WTC11 (cell line): ENCODE data around the gene ATP9A. TPM values are rescaled to one million over a fixed set of nuclear protein-coding genes. Genes with fewer than 3 reads are reported as not detected.

Source experiments
- ATAC-seq: fragments of 200-7000 bp; cut with Tn5 transposase; 2 replicates; pipeline ENCODE4 v1.10.0; 2021; ENCODE audit warnings: mild to moderate bottlenecking, moderate library complexity
- CTCF ChIA-PET: fragments of 300-600 bp; sonication (Branson Sonifier 250); formaldehyde crosslinking; loops from one replicate; lab custom pipeline; 2021; ENCODE audit warnings: antibody characterized with exemption; lab: Charles Lee
- POLR2A ChIA-PET: fragments of 350-600 bp; sonication (Branson Sonifier 250); formaldehyde crosslinking; loops from one replicate; lab custom pipeline; 2021; ENCODE audit warnings: antibody characterized with exemption; lab: Charles Lee
- DNase-seq: peaks from one replicate; pipeline ENCODE4 v3.0.0; 2021; ENCODE audit warnings: low spot score
- H3K27ac Mint-ChIP-seq: 2 replicates; pipeline ENCODE4 v1.8.0; 2021; ENCODE audit warnings: mixed read lengths
- H3K27me3 Mint-ChIP-seq: 2 replicates; pipeline ENCODE4 v1.8.0; 2021; ENCODE audit warnings: low read depth, mild to moderate bottlenecking, moderate library complexity, mixed read lengths
- H3K36me3 Mint-ChIP-seq: 2 replicates; pipeline ENCODE4 v1.8.0; 2021; ENCODE audit warnings: mixed read lengths
- H3K4me1 Mint-ChIP-seq: 2 replicates; pipeline ENCODE4 v1.8.0; 2022; ENCODE audit warnings: mixed read lengths
- H3K4me3 Mint-ChIP-seq: 2 replicates; pipeline ENCODE4 v1.8.0; 2021; ENCODE audit warnings: mild to moderate bottlenecking, moderate library complexity, mixed read lengths
- H3K9me3 Mint-ChIP-seq: 2 replicates; pipeline ENCODE4 v1.8.0; 2021; ENCODE audit warnings: mixed read lengths
- ESRRA ChIP-seq: sonication (generic); formaldehyde crosslinking; IDR thresholded peaks from 2 replicates; pipeline ENCODE4 v1.8.1; 2022; ENCODE audit warnings: mild to moderate bottlenecking, missing genetic modification reagents, borderline replicate concordance
- GRHL2 ChIP-seq: fragments of 250-450 bp; sonication (Bioruptor Pico); IDR thresholded peaks from 2 replicates; pipeline ENCODE4 v1.8.0; 2022; ENCODE audit warnings: mild to moderate bottlenecking, moderate library complexity; ENCODE audit not compliant: insufficient replicate concordance, severe bottlenecking
- HMGXB4 ChIP-seq: sonication (generic); formaldehyde crosslinking; IDR thresholded peaks from 2 replicates; pipeline ENCODE4 v1.8.1; 2023; ENCODE audit warnings: mild to moderate bottlenecking, moderate library complexity, missing genetic modification reagents
- IRF1 ChIP-seq: sonication (generic); formaldehyde crosslinking; IDR thresholded peaks from 2 replicates; pipeline ENCODE4 v1.8.0; 2023; ENCODE audit warnings: missing genetic modification reagents
- MLX ChIP-seq: sonication (generic); formaldehyde crosslinking; IDR thresholded peaks from 2 replicates; pipeline ENCODE4 v1.8.1; 2023; ENCODE audit warnings: mild to moderate bottlenecking, missing genetic modification reagents, moderate library complexity
- NFE2L1 ChIP-seq: sonication (generic); formaldehyde crosslinking; IDR thresholded peaks from 2 replicates; pipeline ENCODE4 v1.8.1; 2023; ENCODE audit warnings: missing genetic modification reagents
- NR1H2 ChIP-seq: sonication (generic); formaldehyde crosslinking; IDR thresholded peaks from 2 replicates; pipeline ENCODE4 v1.9.0; 2021; ENCODE audit warnings: mild to moderate bottlenecking, moderate library complexity, missing genetic modification reagents
- OVOL2 ChIP-seq: fragments of 250-450 bp; sonication (Bioruptor Pico); IDR thresholded peaks from 2 replicates; pipeline ENCODE4 v1.9.0; 2021; ENCODE audit warnings: mild to moderate bottlenecking, borderline replicate concordance
- SP1 ChIP-seq: sonication (generic); formaldehyde crosslinking; conservative IDR thresholded peaks from 2 replicates; pipeline ENCODE4 v1.8.1; 2022; ENCODE audit warnings: missing genetic modification reagents
- TEAD4 ChIP-seq: sonication (generic); formaldehyde crosslinking; IDR thresholded peaks from 2 replicates; pipeline ENCODE4 v1.8.0; 2022; ENCODE audit warnings: mild to moderate bottlenecking, missing genetic modification reagents
- ZBTB21 ChIP-seq: sonication (generic); formaldehyde crosslinking; IDR thresholded peaks from 2 replicates; pipeline ENCODE4 v1.8.1; 2023; ENCODE audit warnings: mild to moderate bottlenecking, missing genetic modification reagents, borderline replicate concordance
- ZNF232 ChIP-seq: sonication (generic); formaldehyde crosslinking; IDR thresholded peaks from 2 replicates; pipeline ENCODE4 v1.8.0; 2022; ENCODE audit warnings: mild to moderate bottlenecking, missing genetic modification reagents
- ZNF281 ChIP-seq: sonication (generic); formaldehyde crosslinking; IDR thresholded peaks from 2 replicates; pipeline ENCODE4 v1.8.0; 2023; ENCODE audit warnings: mild to moderate bottlenecking, missing genetic modification reagents
- ZNF317 ChIP-seq: sonication (generic); formaldehyde crosslinking; IDR thresholded peaks from 2 replicates; pipeline ENCODE4 v1.8.1; 2023; ENCODE audit warnings: low read depth, mild to moderate bottlenecking, moderate library complexity, missing genetic modification reagents, borderline replicate concordance
- ZNF425 ChIP-seq: fragments of 250-450 bp; sonication (Bioruptor Pico); conservative IDR thresholded peaks from 2 replicates; pipeline ENCODE4 v1.9.0; 2021; ENCODE audit warnings: mild to moderate bottlenecking
- ZNF512 ChIP-seq: sonication (generic); formaldehyde crosslinking; IDR thresholded peaks from 2 replicates; pipeline ENCODE4 v1.8.1; 2022; ENCODE audit warnings: missing genetic modification reagents, borderline replicate concordance
- total RNA-seq: library from RNA; stranded (reverse); gene quantifications from 3 replicates; pipeline ENCODE4 v1.2.3, GENCODE V29; 2021
- TF ChIP-seq, protein P1 (sequence below): sonication (generic); formaldehyde crosslinking; IDR thresholded peaks from 2 replicates; pipeline ENCODE4 v1.8.1; 2022; ENCODE audit warnings: low read depth, mild to moderate bottlenecking, moderate library complexity, missing genetic modification reagents, borderline replicate concordance

ATP9A gene
- total RNA-seq, 1 experiment from 2014 or later, result 5.0 TPM

DNA sequence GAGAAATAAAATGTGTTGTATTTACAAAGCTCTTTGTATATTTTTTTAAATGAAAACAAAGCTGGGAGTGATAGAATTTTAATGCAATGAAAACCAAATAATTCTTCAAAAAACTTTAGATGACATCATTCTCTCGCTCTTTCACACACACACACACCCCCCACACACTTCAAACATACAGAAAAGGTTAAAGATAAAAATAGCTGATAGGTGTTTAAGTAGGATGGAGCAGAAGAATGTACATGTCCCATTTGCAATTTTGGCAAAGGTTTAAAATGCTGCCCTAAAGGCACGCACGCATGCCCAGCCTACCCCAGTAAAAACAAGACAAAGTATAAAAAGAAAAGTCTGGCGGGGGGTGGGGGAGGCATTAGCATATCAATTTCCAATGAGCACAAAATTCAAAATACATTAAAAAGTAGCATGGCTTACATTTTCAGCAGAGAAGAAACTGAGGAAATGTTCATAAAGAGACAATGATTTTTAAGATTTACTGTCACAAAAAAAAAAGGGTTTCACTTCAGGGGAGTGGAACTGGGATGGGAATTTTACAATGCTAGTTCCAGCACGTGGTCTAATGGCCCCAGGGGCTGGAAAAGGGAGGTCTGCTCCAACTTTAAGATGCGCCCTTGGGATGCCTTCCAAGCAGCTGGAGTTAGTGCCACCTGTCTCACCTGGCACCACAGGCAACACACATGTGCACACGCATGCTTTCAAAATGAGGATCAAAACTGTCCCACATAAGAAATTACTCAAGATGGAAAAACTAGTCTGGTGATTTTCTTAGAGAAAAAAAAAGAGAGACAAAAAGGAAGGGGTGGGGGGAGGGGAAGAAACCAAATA lies 170.6 kb downstream of the ATP9A start:
- CTCF ChIA-PET, result interaction anchor here (0.8 to 4.9 kb wide), 12 partner anchors 9 to 611 kb away, joined by 3 to 100 read pairs (median 4); partner anchors contain the start of gene NFATC2
- ATAC-seq (no peak), DNase-seq (no peak)
- peak overlapping the region; percentile 10; the same call in 1 of the 2 replicates for H3K4me3 Mint-ChIP-seq
- H3K27ac Mint-ChIP-seq, result no peak overlapping the region
- no peaks in the 10 kb centered on the region; the same call in 1 of the 2 replicates for H3K9me3 Mint-ChIP-seq
- no peaks in the 10 kb centered on the region; the same call in 1 of the 2 replicates for H3K27me3 Mint-ChIP-seq
- TF ChIP-seq NR1H2 (CRISPR knock-in tag) (no peak), NFE2L1 (no peak), ZNF512 (CRISPR knock-in tag) (no peak), TEAD4 (no peak)
- POLR2A ChIA-PET, result no interaction called here
- peaks cover 38% of the 10 kb centered on the region for H3K4me1 Mint-ChIP-seq
- H3K36me3 Mint-ChIP-seq, result no peaks in the 10 kb centered on the region

GRCh38 chr20:51596668-51597388 lies 171.4 kb downstream of the ATP9A start:
- TF ChIP-seq, protein P1, sequence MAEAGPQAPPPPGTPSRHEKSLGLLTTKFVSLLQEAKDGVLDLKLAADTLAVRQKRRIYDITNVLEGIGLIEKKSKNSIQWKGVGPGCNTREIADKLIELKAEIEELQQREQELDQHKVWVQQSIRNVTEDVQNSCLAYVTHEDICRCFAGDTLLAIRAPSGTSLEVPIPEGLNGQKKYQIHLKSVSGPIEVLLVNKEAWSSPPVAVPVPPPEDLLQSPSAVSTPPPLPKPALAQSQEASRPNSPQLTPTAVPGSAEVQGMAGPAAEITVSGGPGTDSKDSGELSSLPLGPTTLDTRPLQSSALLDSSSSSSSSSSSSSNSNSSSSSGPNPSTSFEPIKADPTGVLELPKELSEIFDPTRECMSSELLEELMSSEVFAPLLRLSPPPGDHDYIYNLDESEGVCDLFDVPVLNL (CRISPR knock-in tag), result no peak
- TF ChIP-seq ZNF317 (CRISPR knock-in tag), result no peak
- TF ChIP-seq HMGXB4 (CRISPR knock-in tag), result no peak
- TF ChIP-seq, all 79 proteins: peak for 0
- ChIA-PET CTCF (interaction anchor here (0.6 to 4.9 kb wide), 14 partner anchors 9 to 609 kb away, joined by 3 to 100 read pairs (median 4); partner anchors contain the start of gene NFATC2), POLR2A (no interaction called here)
- Mint-ChIP-seq H3K4me1 (peaks cover 42% of the 10 kb centered on the region), H3K27ac (no peak overlapping the region), H3K36me3 (no peaks in the 10 kb centered on the region), H3K4me3 (no peak overlapping the region), H3K27me3 (no peaks in the 10 kb centered on the region; the same call in 1 of the 2 replicates), H3K9me3 (no peaks in the 10 kb centered on the region; the same call in 1 of the 2 replicates)
- DNase-seq (no peak), ATAC-seq (no peak)

- Mint-ChIP-seq H3K27me3 (no peaks in the 10 kb centered on the region; the same call in 1 of the 2 replicates), H3K27ac (no peak overlapping the region), H3K9me3 (no peaks in the 10 kb centered on the region; the same call in 1 of the 2 replicates), H3K4me3 (no peak overlapping the region), H3K36me3 (no peaks in the 10 kb centered on the region), H3K4me1 (peaks cover 44% of the 10 kb centered on the region)
- ATAC-seq, result no peak
- CTCF ChIA-PET, result interaction anchor here (1.3 to 4.9 kb wide), 15 partner anchors 13 to 608 kb away, joined by 3 to 100 read pairs (median 9); no protein-coding TSS in a partner anchor
- no peak for TF ChIP-seq NR1H2 (CRISPR knock-in tag)
- TF ChIP-seq ZNF281 (CRISPR knock-in tag), result no peak
- TF ChIP-seq IRF1 (CRISPR knock-in tag), result no peak
- no peak for TF ChIP-seq GRHL2 (CRISPR knock-in tag)
- no peak for TF ChIP-seq ESRRA (CRISPR knock-in tag)
- no peak for TF ChIP-seq SP1 (CRISPR knock-in tag)
- TF ChIP-seq ZNF232 (CRISPR knock-in tag), result no peak
- no peak for TF ChIP-seq MLX (CRISPR knock-in tag)
- TF ChIP-seq ZNF425, result no peak
- TF ChIP-seq OVOL2 (CRISPR knock-in tag), result no peak
- TF ChIP-seq ZBTB21, result no peak
- DNase-seq, result no peak
- POLR2A ChIA-PET, result no interaction called here
Measured at GRCh38 chr20:51595744-51596143, 172.4 kb downstream of the ATP9A start.
